A549 (cell line): ENCODE results near the gene ODAD2. TPM values are rescaled to one million over a fixed set of nuclear protein-coding genes. Genes with fewer than 3 reads are reported as not detected.

Experiments
- ATAC-seq, 2 experiments: fragments of 200-7000 bp in 1 of 2; fragments of >200 bp in 1 of 2; cut with Nextera tagmentation in 1 of 2; cut with Tn5 transposase in 1 of 2; 3 replicates each; pipeline versions ENCODE4 v1.8.0 to v1.9.1; 2018 to 2020; ENCODE audit warnings: mild to moderate bottlenecking in 1 of 2, moderate library complexity in 1 of 2
- CTCF ChIA-PET: fragments of 300-600 bp; sonication (Branson Sonifier 250); formaldehyde crosslinking; extraction: SDS; loops from one replicate; lab custom pipeline; 2021; ENCODE audit warnings: antibody characterized with exemption, inconsistent platforms; lab: Yijun Ruan, JAX
- POLR2A ChIA-PET: fragments of 350-600 bp; formaldehyde crosslinking; extraction: SDS; loops from one replicate; lab custom pipeline; 2021; ENCODE audit warnings: antibody characterized with exemption, inconsistent platforms; lab: Yijun Ruan, JAX
- DNase-seq, 2 experiments: peaks; one replicate each; pipeline versions ENCODE4 v3.0.0 to v3.0.0-alpha.2; 2011 to 2016; ENCODE audit warnings: low read depth in 1 of 2, low spot score in 1 of 2
- FAIRE-seq: peaks from 2 replicates; lab custom pipeline; 2011; peaks lifted over from hg19 to GRCh38; lab: Jason Lieb, UNC
- H3K27ac ChIP-seq, 2 experiments: fragments of >200 bp; sonication (Bioruptor Twin); formaldehyde crosslinking; 3 replicates each; pipeline ENCODE4 v1.5.1; 2016 to 2017
- H3K4me1 ChIP-seq: fragments of >200 bp; sonication (Bioruptor Twin); formaldehyde crosslinking; 3 replicates; pipeline ENCODE4 v1.6.1; 2016
- H3K4me2 ChIP-seq: fragments of >200 bp; sonication (Bioruptor Twin); formaldehyde crosslinking; 3 replicates; pipeline ENCODE4 v1.6.1; 2016
- H3K4me3 ChIP-seq: fragments of >200 bp; sonication (Bioruptor Twin); formaldehyde crosslinking; 3 replicates; pipeline ENCODE4 v1.5.1; 2016
- H3K9me3 ChIP-seq: fragments of >200 bp; sonication (Bioruptor Twin); formaldehyde crosslinking; 3 replicates; pipeline ENCODE4 v1.6.1; 2016
- BCL3 ChIP-seq: fragments of >200 bp; sonication (Bioruptor Twin); formaldehyde crosslinking; IDR thresholded peaks from 3 replicates; pipeline ENCODE4 v1.6.1; 2016
- CBX8 ChIP-seq: fragments of 200-600 bp; sonication (generic); IDR thresholded peaks from 2 replicates; pipeline ENCODE4 v1.6.1; 2016
- CEBPB ChIP-seq, 2 experiments: fragments of >200 bp in 1 of 2; sonication (Bioruptor Twin) in 1 of 2; formaldehyde crosslinking in 1 of 2; IDR thresholded peaks; 2 replicates each; pipeline ENCODE4 v1.6.1; 2012 to 2016
- EHF ChIP-seq: fragments of 250-450 bp; sonication (Bioruptor Pico); IDR thresholded peaks from 2 replicates; pipeline ENCODE4 v1.5.0; 2020; ENCODE audit warnings: mild to moderate bottlenecking
- EHMT2 ChIP-seq: fragments of 200-600 bp; sonication (generic); IDR thresholded peaks from 2 replicates; pipeline ENCODE4 v1.6.1; 2016; ENCODE audit warnings: antibody characterized with exemption, low read depth, mild to moderate bottlenecking, moderate library complexity
- ELK1 ChIP-seq: fragments of 150-350 bp; IDR thresholded peaks from 2 replicates; pipeline ENCODE4 v1.6.1; 2014; ENCODE audit warnings: low read depth, mild to moderate bottlenecking, low read length
- FOSL2 ChIP-seq, 2 experiments: fragments of 450-650 bp in 1 of 2; fragments of >200 bp in 1 of 2; sonication (Bioruptor Twin) in 1 of 2; formaldehyde crosslinking; IDR thresholded peaks; 2 replicates each; pipeline versions ENCODE4 v1.5.0 to v1.6.1; 2016 to 2020; ENCODE audit warnings: mild to moderate bottlenecking in 1 of 2, moderate library complexity in 1 of 2
- GATA3 ChIP-seq: IDR thresholded peaks from 2 replicates; pipeline ENCODE4 v1.6.1; 2012; ENCODE audit warnings: borderline replicate concordance
- HES2 ChIP-seq: fragments of >200 bp; sonication (Bioruptor Twin); formaldehyde crosslinking; IDR thresholded peaks from 2 replicates; pipeline ENCODE4 v1.6.1; 2016
- HOXA7 ChIP-seq: fragments of 250-450 bp; sonication (Bioruptor Pico); IDR thresholded peaks from 2 replicates; pipeline ENCODE4 v1.5.0; 2020; ENCODE audit warnings: mild to moderate bottlenecking, moderate library complexity
- JUN ChIP-seq, 2 experiments: fragments of >200 bp; sonication (Bioruptor Twin); formaldehyde crosslinking; IDR thresholded peaks; 2 replicates in 1 of 2; 3 replicates in 1 of 2; pipeline ENCODE4 v1.6.1; 2016 to 2017
- JUNB ChIP-seq: fragments of >200 bp; sonication (Bioruptor Twin); formaldehyde crosslinking; IDR thresholded peaks from 2 replicates; pipeline ENCODE4 v1.6.1; 2016
- KDM1A ChIP-seq: fragments of 200-600 bp; sonication (generic); IDR thresholded peaks from 2 replicates; pipeline ENCODE4 v1.6.1; 2016; ENCODE audit warnings: low read depth, mild to moderate bottlenecking
- MAFK ChIP-seq: fragments of 450-650 bp; IDR thresholded peaks from 2 replicates; pipeline ENCODE4 v1.6.1; 2014; ENCODE audit not compliant: partially characterized antibody
- MAX ChIP-seq: IDR thresholded peaks from 2 replicates; pipeline ENCODE4 v1.6.1; 2012
- NFE2L2 ChIP-seq: fragments of 150-350 bp; conservative IDR thresholded peaks from 2 replicates; pipeline ENCODE4 v1.6.1; 2014; ENCODE audit warnings: low read length
- NPAS2 ChIP-seq: fragments of 250-450 bp; sonication (Bioruptor Pico); IDR thresholded peaks from 2 replicates; pipeline ENCODE4 v1.8.0; 2022; ENCODE audit warnings: mild to moderate bottlenecking, moderate library complexity, borderline replicate concordance
- NR3C1 ChIP-seq: fragments of >200 bp; sonication (Bioruptor Twin); formaldehyde crosslinking; IDR thresholded peaks from 3 replicates; pipeline ENCODE4 v1.6.1; 2017
- POLR2AphosphoS2 ChIP-seq: conservative IDR thresholded peaks from 2 replicates; pipeline ENCODE4 v1.6.1; 2012; ENCODE audit warnings: low read length, improper control_type of control experiment, inconsistent platforms
- USF2 ChIP-seq: fragments of 450-650 bp; IDR thresholded peaks from 2 replicates; pipeline ENCODE4 v1.6.1; 2014; ENCODE audit warnings: antibody characterized with exemption
- ZC3H11A ChIP-seq: fragments of 450-650 bp; IDR thresholded peaks from 2 replicates; pipeline ENCODE4 v1.6.1; 2014; ENCODE audit warnings: antibody characterized with exemption, mild to moderate bottlenecking
- ZFP36 ChIP-seq: fragments of 450-650 bp; IDR thresholded peaks from 2 replicates; pipeline ENCODE4 v1.6.1; 2014; ENCODE audit warnings: borderline replicate concordance; ENCODE audit not compliant: partially characterized antibody
- ZNF302 ChIP-seq: fragments of 250-450 bp; sonication (Bioruptor Pico); IDR thresholded peaks from 2 replicates; pipeline ENCODE4 v1.9.0; 2021; ENCODE audit warnings: inconsistent platforms, mild to moderate bottlenecking, moderate library complexity
- WGBS: methylation state at CpG from one replicate; pipeline ENCODE4 v1.1.6; 2017; ENCODE audit errors: missing lambda C conversion rate; 5-methylcytosine and 5-hydroxymethylcytosine counted together
- polyA plus RNA-seq, 4 experiments: library from polyadenylated mRNA; depleted of rRNA in 3 of 4; stranded (reverse); fragments of >200 nt; fragmentation: RNase III in 1 of 4; extraction: RNeasy Plus Mini Kit Qiagen cat#74134 plus additional on column Dnase treatment in 1 of 4; gene quantifications; 2 replicates in 3 of 4; 3 replicates in 1 of 4; pipeline ENCODE4 v1.2.3, GENCODE V29; 2011 to 2017

The ODAD2 gene
- polyA plus RNA-seq, 2 of the 4 experiments (the other 2 are of a cell fraction): not detected

- H3K4me1 ChIP-seq: no peaks in the 10 kb centered on the region
- DNase-seq: no peak
- TF ChIP-seq MAX (no peak), JUNB (no peak), KDM1A (no peak), ZFP36 (no peak), BCL3 (no peak), POLR2AphosphoS2 (no peak), GATA3 (no peak), ELK1 (no peak)
- TF ChIP-seq, all 56 proteins: peak for 0
- Histone ChIP-seq H3K4me2 (no peak overlapping the region), H3K27ac (no peak overlapping the region), H3K4me3 (no peak overlapping the region), H3K9me3 (no peaks in the 10 kb centered on the region)
- ATAC-seq (no peak), FAIRE-seq (no peak)
- CTCF ChIA-PET: no interaction called here
- 42% methylated on average over 3 of the region's 3 CpGs for WGBS
- POLR2A ChIA-PET: no interaction called here
These were observed 84.0 kb downstream of the ODAD2 start for GRCh38 chr10:27914888-27915287.

- TF ChIP-seq JUN (IDR thresholded peaks at IDR 0.05) (no peak), CEBPB (IDR thresholded peaks at IDR 0.05) (no peak), CBX8 (no peak), HOXA7 (CRISPR knock-in tag) (no peak), NFE2L2 (no peak), NPAS2 (CRISPR knock-in tag) (no peak), ELK1 (no peak), MAFK (no peak), BCL3 (no peak), NR3C1 (no peak), FOSL2 (IDR thresholded peaks at IDR 0.05) (no peak), FOSL2 (CRISPR knock-in tag; IDR thresholded peaks at IDR 0.05) (no peak)
- POLR2A ChIA-PET: no interaction called here
- no peaks in the 10 kb centered on the region for H3K9me3 ChIP-seq
- WGBS: 0% methylated on average over 3 of the region's 3 CpGs
- H3K27ac ChIP-seq: no peak overlapping the region
- no peaks in the 10 kb centered on the region for H3K4me1 ChIP-seq
- FAIRE-seq (no peak), ATAC-seq (no peak), DNase-seq (no peak)
- CTCF ChIA-PET: no interaction called here
- H3K4me2 ChIP-seq: no peak overlapping the region
- H3K4me3 ChIP-seq: no peak overlapping the region
These were observed 86.6 kb downstream of the ODAD2 start for GRCh38 chr10:27912231-27912630.

- ChIA-PET CTCF (no interaction called here), POLR2A (no interaction called here)
- FAIRE-seq (no peak), DNase-seq (no peak), ATAC-seq (no peak)
- WGBS: 18% methylated on average over 4 of the region's 4 CpGs
- no peaks in the 10 kb centered on the region for H3K4me1 ChIP-seq
- no peak overlapping the region for H3K4me3 ChIP-seq
- TF ChIP-seq EHMT2: no peak
- TF ChIP-seq ZNF302 (CRISPR knock-in tag): no peak
- TF ChIP-seq HES2: no peak
- TF ChIP-seq USF2: no peak
- TF ChIP-seq ZC3H11A: no peak
- no peak for TF ChIP-seq EHF (CRISPR knock-in tag)
- no peaks in the 10 kb centered on the region for H3K9me3 ChIP-seq
- H3K27ac ChIP-seq: no peak overlapping the region
- no peak overlapping the region for H3K4me2 ChIP-seq
These were observed 87.3 kb downstream of the ODAD2 start for GRCh38 chr10:27911539-27911938.
